ENCODE measurements around the gene RANBP17.

RANBP17 gene

GRCh38 chr5:170848033-170848432, 13.8 kb upstream of the RANBP17 start:
- H3F3A ChIP-seq (ENCODE audit: control insufficient read depth, insufficient read depth): no peaks in the 10 kb centered on the region
- no peaks in the 10 kb centered on the region for H3K36me3 ChIP-seq (ENCODE audit: control insufficient read depth, low read length)
- no peaks in the 10 kb centered on the region for H3K9me2 ChIP-seq (replicated peaks; ENCODE audit: control insufficient read depth, low read length)
- TF ChIP-seq EZH2phosphoT487 (IDR thresholded peaks at IDR 0.05; ENCODE audit: borderline replicate concordance, low read length) (no peak), CTCF (IDR thresholded peaks at IDR 0.05; ENCODE audit: low read depth, low read length, poor library complexity, severe bottlenecking) (no peak)
- H3K27me3 ChIP-seq (ENCODE audit: control insufficient read depth, low read length): no peaks in the 10 kb centered on the region
- H3K79me2 ChIP-seq (ENCODE audit: control insufficient read depth, low read length): no peaks in the 10 kb centered on the region
- no peaks in the 10 kb centered on the region for H3K4me1 ChIP-seq (ENCODE audit: control insufficient read depth, low read length)
- H3K9me3 ChIP-seq (ENCODE audit: control insufficient read depth, insufficient read depth, low read length): no peaks in the 10 kb centered on the region
- H4K20me1 ChIP-seq (ENCODE audit: control insufficient read depth, insufficient read depth, low read depth, low read length): no peaks in the 10 kb centered on the region
- no peak overlapping the region for H3K27ac ChIP-seq (ENCODE audit: low read depth, low read length)
- no peak overlapping the region for H3K4me2 ChIP-seq (ENCODE audit: low read length)
- H3K4me3 ChIP-seq (ENCODE audit: low read length): no peak overlapping the region

GRCh38 chr5:170849374-170849773, 12.4 kb upstream of the RANBP17 start:
- Histone ChIP-seq H3K9me3 (ENCODE audit: control insufficient read depth, insufficient read depth, low read length) (no peaks in the 10 kb centered on the region), H3K27me3 (ENCODE audit: control insufficient read depth, low read length) (no peaks in the 10 kb centered on the region), H3K4me1 (ENCODE audit: control insufficient read depth, low read length) (no peaks in the 10 kb centered on the region), H3K9me2 (replicated peaks; ENCODE audit: control insufficient read depth, low read length) (no peaks in the 10 kb centered on the region), H3K4me3 (ENCODE audit: low read length) (no peak overlapping the region), H4K20me1 (ENCODE audit: control insufficient read depth, insufficient read depth, low read depth, low read length) (no peaks in the 10 kb centered on the region), H3K27ac (ENCODE audit: low read depth, low read length) (no peak overlapping the region), H3K79me2 (ENCODE audit: control insufficient read depth, low read length) (no peaks in the 10 kb centered on the region), H3K4me2 (ENCODE audit: low read length) (no peak overlapping the region), H3F3A (ENCODE audit: control insufficient read depth, insufficient read depth) (no peaks in the 10 kb centered on the region), H3K36me3 (ENCODE audit: control insufficient read depth, low read length) (no peaks in the 10 kb centered on the region)
- TF ChIP-seq EZH2phosphoT487 (IDR thresholded peaks at IDR 0.05; ENCODE audit: borderline replicate concordance, low read length): no peak
- TF ChIP-seq CTCF (IDR thresholded peaks at IDR 0.05; ENCODE audit: low read depth, low read length, poor library complexity, severe bottlenecking): no peak

GRCh38 chr5:170854566-170854965, 7.3 kb upstream of the RANBP17 start:
- H3K4me3 ChIP-seq (ENCODE audit: low read length): no peak overlapping the region
- no peaks in the 10 kb centered on the region for H3K9me3 ChIP-seq (ENCODE audit: control insufficient read depth, insufficient read depth, low read length)
- TF ChIP-seq CTCF (IDR thresholded peaks at IDR 0.05; ENCODE audit: low read depth, low read length, poor library complexity, severe bottlenecking) (no peak), EZH2phosphoT487 (IDR thresholded peaks at IDR 0.05; ENCODE audit: borderline replicate concordance, low read length) (no peak)
- no peak overlapping the region for H3K4me2 ChIP-seq (ENCODE audit: low read length)
- H3K27me3 ChIP-seq (ENCODE audit: control insufficient read depth, low read length): no peaks in the 10 kb centered on the region
- H3K36me3 ChIP-seq (ENCODE audit: control insufficient read depth, low read length): no peaks in the 10 kb centered on the region
- H3K9me2 ChIP-seq (replicated peaks; ENCODE audit: control insufficient read depth, low read length): no peaks in the 10 kb centered on the region
- no peaks in the 10 kb centered on the region for H3K79me2 ChIP-seq (ENCODE audit: control insufficient read depth, low read length)
- H3K27ac ChIP-seq (ENCODE audit: low read depth, low read length): no peak overlapping the region
- no peaks in the 10 kb centered on the region for H3F3A ChIP-seq (ENCODE audit: control insufficient read depth, insufficient read depth)
- H4K20me1 ChIP-seq (ENCODE audit: control insufficient read depth, insufficient read depth, low read depth, low read length): no peaks in the 10 kb centered on the region
- H3K4me1 ChIP-seq (ENCODE audit: control insufficient read depth, low read length): no peaks in the 10 kb centered on the region

GRCh38 chr5:170857066-170857465, 4.8 kb upstream of the RANBP17 start:
- no peaks in the 10 kb centered on the region for H3K27me3 ChIP-seq (ENCODE audit: control insufficient read depth, low read length)

More at GRCh38 chr5:170857066-170857465, 4.8 kb upstream of the RANBP17 start:
- H3K27ac ChIP-seq (ENCODE audit: low read depth, low read length): no peak overlapping the region
- no peak overlapping the region for H3K4me2 ChIP-seq (ENCODE audit: low read length)
- peaks cover 6% of the 10 kb centered on the region; the same call in 1 of the 2 replicates for H3K9me3 ChIP-seq (ENCODE audit: control insufficient read depth, insufficient read depth, low read length)
- no peak for TF ChIP-seq EZH2phosphoT487 (IDR thresholded peaks at IDR 0.05; ENCODE audit: borderline replicate concordance, low read length)
- TF ChIP-seq CTCF (IDR thresholded peaks at IDR 0.05; ENCODE audit: low read depth, low read length, poor library complexity, severe bottlenecking): no peak
- H4K20me1 ChIP-seq (ENCODE audit: control insufficient read depth, insufficient read depth, low read depth, low read length): no peaks in the 10 kb centered on the region
- no peak overlapping the region for H3K4me3 ChIP-seq (ENCODE audit: low read length)
- H3K79me2 ChIP-seq (ENCODE audit: control insufficient read depth, low read length): no peaks in the 10 kb centered on the region
- H3K4me1 ChIP-seq (ENCODE audit: control insufficient read depth, low read length): no peaks in the 10 kb centered on the region
- H3K9me2 ChIP-seq (replicated peaks; ENCODE audit: control insufficient read depth, low read length): no peaks in the 10 kb centered on the region
- no peaks in the 10 kb centered on the region for H3K36me3 ChIP-seq (ENCODE audit: control insufficient read depth, low read length)
- H3F3A ChIP-seq (ENCODE audit: control insufficient read depth, insufficient read depth): no peaks in the 10 kb centered on the region

All from DOHH2 (cell line).